Heart left ventricle (tissue), 13 donors: ENCODE results near the gene MLN.

Experiments used
- CTCF ChIP-seq, 12 donors: fragments of 200-600 bp; sonication (generic) in 4 of 12; IDR thresholded peaks; one replicate each; pipeline versions ENCODE4 v1.5.0 to v1.8.0; 2018 to 2022; ENCODE audit warnings: antibody characterized with exemption in 12 of 12, mild to moderate bottlenecking in 5 of 12
- POLR2A ChIP-seq, 2 donors: fragments of 450-650 bp; IDR thresholded peaks; one replicate each; pipeline ENCODE4 v1.6.1; 2017; ENCODE audit warnings: antibody characterized with exemption in 2 of 2, mild to moderate bottlenecking in 2 of 2, moderate library complexity in 2 of 2
- donor health status: ischemic (EF 13 %, LVEDD 7.1; RV severe dilation, severe dysfunction).
- donor health status: DM: no; HTN: yes; CAD: no.
- donor health status: DM: no; HTN: no; CAD: no.
- donor health status: ischemic (EF 25% LVEDD 6.9; RV normal size, moderate dysfunction).
- donor health status: ischemic (EF 25% LVEDD 5.7; RV mildly dilated, moderate dysfunction).
- donor health status: ischemic (EF 35%, LVEDD 5.7; RV mildly dilated, moderate dysfunction).
- donor health status: nonischemic (EF 11% LVEDD 7.7; RV severe dilation, severe dysfunction).
- donor health status: DM: yes; HTN: yes; CAD: no.
- donor health status: PGD.
- donor health status: ischemic (EF 29% LVEDD 5.4; RV normal size, mild dysfunction).
- donor health status: nonischemic (EF 23%, LVEDD 6.1; RV moderate dilation, normal function).

GRCh38 chr6:33823806-33824205, 20.0 kb upstream of the MLN start:
- TF ChIP-seq CTCF (IDR thresholded peaks at IDR 0.05) = no peak
- TF ChIP-seq POLR2A (IDR thresholded peaks at IDR 0.05) = no peak
